Right atrium auricular region (tissue), 2 donors: ENCODE results near the gene HELZ. TPM values are rescaled to one million over a fixed set of nuclear protein-coding genes. Genes with fewer than 3 reads are reported as not detected.

Experiments used
- DNase-seq: peaks from one replicate; pipeline ENCODE4 v3.0.0-alpha.2; 2019; ENCODE audit warnings: low spot score
- H3K27ac ChIP-seq, 2 donors: fragments of 200-600 bp; sonication (generic); 1 replicate in 1 of 2; 2 replicates in 1 of 2; pipeline ENCODE4 v1.5.1; 2016 to 2019
- H3K27me3 ChIP-seq, 2 donors: fragments of 200-600 bp; sonication (generic); one replicate each; pipeline versions ENCODE4 v1.5.1 to v1.6.0; 2017 to 2019
- H3K36me3 ChIP-seq: fragments of 200-600 bp; sonication (generic); one replicate; pipeline ENCODE4 v1.5.1; 2016
- H3K4me1 ChIP-seq, 2 donors: fragments of 200-600 bp; sonication (generic); one replicate each; pipeline versions ENCODE4 v1.5.1 to v1.6.0; 2017 to 2019
- H3K4me3 ChIP-seq, 2 donors: fragments of 200-600 bp; sonication (generic); 1 replicate in 1 of 2; 2 replicates in 1 of 2; pipeline ENCODE4 v1.5.1; 2017 to 2019; ENCODE audit warnings: mild to moderate bottlenecking in 1 of 2, moderate library complexity in 1 of 2
- H3K9me3 ChIP-seq, 2 donors: fragments of 200-600 bp; sonication (generic); one replicate each; pipeline ENCODE4 v1.5.1; 2019
- total RNA-seq, 2 donors: library from RNA; depleted of rRNA; stranded (reverse); fragments of >200 nt; gene quantifications; one replicate each; pipeline ENCODE4 v1.1.0, GENCODE V29; 2016
- TF ChIP-seq, protein P1 (sequence below), 2 donors: fragments of 200-600 bp; sonication (generic); IDR thresholded peaks; one replicate each; pipeline ENCODE4 v1.5.1; 2019; ENCODE audit warnings: antibody characterized with exemption in 2 of 2

HELZ gene
- total RNA-seq, 2 donors from 2014 or later: 25.2 to 29.1 TPM

DNA sequence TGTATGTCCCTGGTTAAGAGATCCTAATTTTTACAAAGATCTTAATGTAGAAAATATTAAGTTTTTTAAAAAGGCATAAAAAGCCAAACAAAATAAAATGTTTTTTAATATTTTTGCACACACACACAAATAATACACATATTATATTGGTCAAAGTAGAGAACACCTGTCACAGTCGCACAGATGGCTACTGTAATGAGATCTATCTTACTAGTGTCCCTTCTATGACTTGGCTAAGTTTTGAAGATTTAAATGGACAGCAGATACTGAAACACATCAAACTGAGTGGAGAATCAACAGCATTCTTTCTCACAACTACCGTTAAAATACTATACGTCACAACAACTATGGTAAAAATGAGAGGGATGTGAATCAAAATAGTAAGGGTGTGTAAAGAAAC is 83.4 kb downstream of the HELZ start:
- no peak for DNase-seq
- Histone ChIP-seq H3K4me1 (no peaks in the 10 kb centered on the region), H3K36me3 (peaks cover 12% of the 10 kb centered on the region), H3K9me3 (no peaks in the 10 kb centered on the region), H3K27ac (no peak overlapping the region), H3K4me3 (no peak overlapping the region), H3K27me3 (no peaks in the 10 kb centered on the region)
- TF ChIP-seq, protein P1, sequence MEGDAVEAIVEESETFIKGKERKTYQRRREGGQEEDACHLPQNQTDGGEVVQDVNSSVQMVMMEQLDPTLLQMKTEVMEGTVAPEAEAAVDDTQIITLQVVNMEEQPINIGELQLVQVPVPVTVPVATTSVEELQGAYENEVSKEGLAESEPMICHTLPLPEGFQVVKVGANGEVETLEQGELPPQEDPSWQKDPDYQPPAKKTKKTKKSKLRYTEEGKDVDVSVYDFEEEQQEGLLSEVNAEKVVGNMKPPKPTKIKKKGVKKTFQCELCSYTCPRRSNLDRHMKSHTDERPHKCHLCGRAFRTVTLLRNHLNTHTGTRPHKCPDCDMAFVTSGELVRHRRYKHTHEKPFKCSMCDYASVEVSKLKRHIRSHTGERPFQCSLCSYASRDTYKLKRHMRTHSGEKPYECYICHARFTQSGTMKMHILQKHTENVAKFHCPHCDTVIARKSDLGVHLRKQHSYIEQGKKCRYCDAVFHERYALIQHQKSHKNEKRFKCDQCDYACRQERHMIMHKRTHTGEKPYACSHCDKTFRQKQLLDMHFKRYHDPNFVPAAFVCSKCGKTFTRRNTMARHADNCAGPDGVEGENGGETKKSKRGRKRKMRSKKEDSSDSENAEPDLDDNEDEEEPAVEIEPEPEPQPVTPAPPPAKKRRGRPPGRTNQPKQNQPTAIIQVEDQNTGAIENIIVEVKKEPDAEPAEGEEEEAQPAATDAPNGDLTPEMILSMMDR (IDR thresholded peaks at IDR 0.05): no peak

DNA sequence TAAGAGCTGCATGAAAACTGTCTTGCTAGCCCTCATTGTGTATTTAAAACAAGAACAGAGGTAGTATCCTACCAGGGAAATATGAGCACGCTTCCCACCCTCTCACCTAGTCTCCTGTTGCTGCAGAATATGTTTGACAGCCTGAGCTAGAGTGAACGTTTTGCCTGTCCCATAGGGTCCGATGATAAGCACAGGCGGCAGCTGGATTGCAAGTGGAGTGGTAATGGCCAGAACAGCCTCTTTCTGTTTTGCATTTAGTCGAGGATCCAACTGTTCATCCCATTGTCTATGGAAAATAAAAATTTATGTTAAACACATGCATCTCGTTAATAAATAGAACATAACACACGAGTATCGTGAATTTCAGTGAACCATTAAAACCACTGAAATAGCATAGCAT is 84.2 kb downstream of the HELZ start:
- H3K27me3 ChIP-seq: no peaks in the 10 kb centered on the region
- H3K27ac ChIP-seq: no peak overlapping the region
- peaks cover 12% of the 10 kb centered on the region for H3K36me3 ChIP-seq
- no peaks in the 10 kb centered on the region for H3K9me3 ChIP-seq
- DNase-seq: no peak
- H3K4me3 ChIP-seq: no peak overlapping the region
- TF ChIP-seq, protein P1 (IDR thresholded peaks at IDR 0.05): no peak
- H3K4me1 ChIP-seq: no peaks in the 10 kb centered on the region

DNA sequence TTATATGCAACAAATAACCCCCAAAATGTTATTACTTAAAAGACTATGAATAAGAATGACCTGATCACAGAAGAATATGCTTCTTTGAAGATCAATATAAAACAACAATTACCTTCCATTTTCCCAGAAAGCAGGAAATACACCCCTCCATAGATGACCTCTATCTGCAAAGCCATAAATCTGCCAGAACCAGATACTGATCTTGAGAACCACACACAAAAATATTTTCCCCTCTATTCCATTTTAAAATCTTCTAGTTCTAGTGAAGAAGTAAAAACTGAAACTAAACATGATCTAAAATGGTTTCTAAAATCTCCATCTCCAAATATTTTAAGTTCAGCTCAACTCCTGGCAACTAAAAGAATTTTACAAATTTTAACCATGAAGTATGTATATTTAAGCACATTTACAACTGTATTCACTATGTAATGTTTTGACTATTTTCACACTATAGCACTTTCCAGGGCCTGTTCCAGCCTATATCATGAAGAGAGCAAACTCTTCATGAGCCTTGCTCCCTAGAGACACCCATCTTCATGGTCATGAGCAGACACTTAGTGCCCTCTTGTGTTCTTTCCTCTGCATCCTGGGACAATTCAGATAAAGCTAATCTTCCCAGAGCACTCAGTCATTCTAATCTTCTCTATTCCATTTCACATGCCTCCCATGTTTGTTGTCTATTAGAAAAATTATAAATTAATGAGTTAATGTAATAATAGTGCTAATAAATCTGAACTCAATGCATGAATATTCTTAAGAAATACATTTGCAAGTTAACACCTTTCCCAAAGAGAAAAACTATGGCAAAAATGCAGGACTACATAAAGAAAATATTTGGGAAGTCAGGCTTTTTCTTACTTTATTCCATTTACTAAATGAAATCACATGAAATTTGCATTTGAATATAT is 87.0 kb downstream of the HELZ start:
- DNase-seq: no peak
- no peak overlapping the region for H3K4me3 ChIP-seq
- TF ChIP-seq, protein P1 (IDR thresholded peaks at IDR 0.05): peak in 1 of 2 donors; percentile 44
- H3K4me1 ChIP-seq: no peaks in the 10 kb centered on the region
- H3K27me3 ChIP-seq: no peaks in the 10 kb centered on the region
- no peaks in the 10 kb centered on the region for H3K9me3 ChIP-seq
- no peak overlapping the region for H3K27ac ChIP-seq
- H3K36me3 ChIP-seq: peaks cover 12% of the 10 kb centered on the region

DNA sequence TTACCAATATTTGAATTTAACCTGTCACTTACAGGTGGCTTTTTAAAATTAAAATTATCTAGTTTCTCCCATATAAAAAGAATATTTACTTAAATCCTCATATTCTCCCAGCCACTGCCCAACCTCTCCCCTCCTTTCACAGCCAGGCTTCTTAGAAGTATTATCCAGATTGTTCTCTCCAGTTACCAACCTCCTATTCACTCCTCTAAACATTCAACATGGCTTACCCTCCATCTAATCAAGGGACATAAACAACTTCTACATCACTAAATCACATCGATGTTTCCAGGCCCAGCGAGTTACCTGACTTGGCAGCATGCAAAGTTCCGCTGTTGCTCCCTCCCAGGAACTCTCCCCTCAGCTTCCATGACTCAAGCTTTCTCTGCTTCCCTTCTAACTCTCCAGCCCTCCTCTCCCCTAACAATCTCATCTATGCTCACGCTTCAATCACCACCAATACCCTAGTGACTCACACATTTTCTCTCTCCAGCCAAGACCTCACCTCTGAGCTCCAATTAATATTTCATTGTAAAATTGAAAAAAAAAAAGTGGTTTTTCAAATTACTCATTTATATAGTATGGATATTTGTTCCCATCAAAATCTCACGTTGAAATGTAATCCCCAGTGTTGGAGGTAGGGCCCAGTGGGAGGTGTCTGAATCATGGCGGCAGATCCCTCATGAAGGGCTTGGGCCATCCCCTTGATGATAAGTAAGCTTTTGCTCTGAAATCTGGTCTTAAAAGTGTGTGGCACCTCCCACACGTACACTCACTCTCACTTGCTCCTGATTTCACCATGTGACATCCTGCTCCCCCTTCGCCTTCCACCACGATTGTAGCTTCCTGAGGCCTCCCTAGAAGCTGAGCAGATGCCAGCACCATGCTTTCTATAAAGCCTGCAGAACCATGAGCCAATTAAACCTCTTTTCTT is 88.5 kb downstream of the HELZ start:
- Histone ChIP-seq H3K4me3 (no peak overlapping the region), H3K27ac (no peak overlapping the region), H3K27me3 (no peaks in the 10 kb centered on the region), H3K9me3 (no peaks in the 10 kb centered on the region), H3K4me1 (no peaks in the 10 kb centered on the region), H3K36me3 (peaks cover 12% of the 10 kb centered on the region)
- no peak for DNase-seq
- TF ChIP-seq, protein P1 (IDR thresholded peaks at IDR 0.05): no peak

DNA sequence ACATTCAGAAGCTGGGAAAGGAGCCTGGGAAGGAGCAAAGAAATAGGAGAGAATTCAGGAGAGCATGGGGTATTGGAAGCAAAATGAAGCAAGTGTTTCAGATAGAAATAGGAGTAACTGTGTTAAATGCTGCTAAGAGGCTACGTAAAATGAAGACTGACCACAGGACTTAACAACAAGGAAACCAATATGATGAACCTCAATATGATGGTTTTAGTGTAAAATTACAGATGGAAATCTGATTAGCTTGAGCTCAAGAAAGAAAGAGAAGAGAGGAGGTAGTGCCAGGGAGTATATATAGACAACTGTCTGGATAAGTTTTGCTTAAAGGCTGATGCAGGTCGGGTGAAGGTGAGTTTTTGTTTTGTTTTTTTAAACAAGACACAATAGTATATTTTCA is 92.2 kb downstream of the HELZ start:
- Histone ChIP-seq H3K27ac (no peak overlapping the region), H3K4me3 (no peak overlapping the region), H3K27me3 (no peaks in the 10 kb centered on the region), H3K9me3 (no peaks in the 10 kb centered on the region), H3K36me3 (peaks cover 26% of the 10 kb centered on the region), H3K4me1 (no peaks in the 10 kb centered on the region)
- TF ChIP-seq, protein P1 (IDR thresholded peaks at IDR 0.05): no peak
- DNase-seq: no peak
